Measurements from ENCODE around the gene UNC5C.

GRCh38 chr4:95238554-95238953, 310.2 kb downstream of the UNC5C start:
- TF ChIP-seq POLR2A (IDR thresholded peaks at IDR 0.05; ENCODE audit: control extremely low read depth in 1 of 2, low read depth in 2 of 2, low read length in 2 of 2) (no peak), BACH1 (IDR thresholded peaks at IDR 0.05; ENCODE audit: low read length) (no peak), ATF3 (IDR thresholded peaks at IDR 0.05; ENCODE audit: insufficient read depth, low read depth, low read length) (no peak), SUZ12 (IDR thresholded peaks at IDR 0.05; ENCODE audit: low read length) (no peak), TBP (IDR thresholded peaks at IDR 0.05; ENCODE audit: low read depth, low read length) (no peak), CREB1 (IDR thresholded peaks at IDR 0.05) (no peak), E2F6 (IDR thresholded peaks at IDR 0.05) (no peak), TAF1 (IDR thresholded peaks at IDR 0.05; ENCODE audit: low read depth, low read length) (no peak)
- TF ChIP-seq, protein P1, sequence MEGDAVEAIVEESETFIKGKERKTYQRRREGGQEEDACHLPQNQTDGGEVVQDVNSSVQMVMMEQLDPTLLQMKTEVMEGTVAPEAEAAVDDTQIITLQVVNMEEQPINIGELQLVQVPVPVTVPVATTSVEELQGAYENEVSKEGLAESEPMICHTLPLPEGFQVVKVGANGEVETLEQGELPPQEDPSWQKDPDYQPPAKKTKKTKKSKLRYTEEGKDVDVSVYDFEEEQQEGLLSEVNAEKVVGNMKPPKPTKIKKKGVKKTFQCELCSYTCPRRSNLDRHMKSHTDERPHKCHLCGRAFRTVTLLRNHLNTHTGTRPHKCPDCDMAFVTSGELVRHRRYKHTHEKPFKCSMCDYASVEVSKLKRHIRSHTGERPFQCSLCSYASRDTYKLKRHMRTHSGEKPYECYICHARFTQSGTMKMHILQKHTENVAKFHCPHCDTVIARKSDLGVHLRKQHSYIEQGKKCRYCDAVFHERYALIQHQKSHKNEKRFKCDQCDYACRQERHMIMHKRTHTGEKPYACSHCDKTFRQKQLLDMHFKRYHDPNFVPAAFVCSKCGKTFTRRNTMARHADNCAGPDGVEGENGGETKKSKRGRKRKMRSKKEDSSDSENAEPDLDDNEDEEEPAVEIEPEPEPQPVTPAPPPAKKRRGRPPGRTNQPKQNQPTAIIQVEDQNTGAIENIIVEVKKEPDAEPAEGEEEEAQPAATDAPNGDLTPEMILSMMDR (IDR thresholded peaks at IDR 0.05; ENCODE audit: control extremely low read depth in 1 of 3, insufficient read depth in 1 of 3, low read depth in 1 of 3, low read length in 3 of 3), result no peak
